ENCODE results near the gene SIM2.
"Not testable (repeated sequence)": the region's sequence is repeated elsewhere in the genome, so short reads cannot be mapped to it uniquely, and the experiment has no call there.

SIM2 gene

DNA sequence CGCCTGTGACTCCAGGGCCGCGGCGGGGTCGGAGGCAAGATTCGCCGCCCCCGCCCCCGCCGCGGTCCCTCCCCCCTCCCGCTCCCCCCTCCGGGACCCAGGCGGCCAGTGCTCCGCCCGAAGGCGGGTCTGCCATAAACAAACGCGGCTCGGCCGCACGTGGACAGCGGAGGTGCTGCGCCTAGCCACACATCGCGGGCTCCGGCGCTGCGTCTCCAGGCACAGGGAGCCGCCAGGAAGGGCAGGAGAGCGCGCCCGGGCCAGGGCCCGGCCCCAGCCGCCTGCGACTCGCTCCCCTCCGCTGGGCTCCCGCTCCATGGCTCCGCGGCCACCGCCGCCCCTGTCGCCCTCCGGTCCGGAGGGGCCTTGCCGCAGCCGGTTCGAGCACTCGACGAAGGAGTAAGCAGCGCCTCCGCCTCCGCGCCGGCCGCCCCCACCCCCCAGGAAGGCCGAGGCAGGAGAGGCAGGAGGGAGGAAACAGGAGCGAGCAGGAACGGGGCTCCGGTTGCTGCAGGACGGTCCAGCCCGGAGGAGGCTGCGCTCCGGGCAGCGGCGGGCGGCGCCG, at the start of gene SIM2:
SIM2 (plus strand) TSS at position 135 of the 565 bp plus-strand sequence. CDS start 632 bp downstream, outside the sequence.
- H3K27me3 Mint-ChIP-seq = peaks cover 68 to 86% of the 10 kb centered on the region in 2 donors
- H3K4me1 Mint-ChIP-seq = peaks cover 13 to 49% of the 10 kb centered on the region in 2 donors
- peak within 1 kb of the TSS; percentile 67 to 81 for H3K4me3 Mint-ChIP-seq
- H3K36me3 Mint-ChIP-seq = peaks cover 0 to 6% of the 10 kb centered on the region in 2 donors
- ATAC-seq (replicated peaks) (no peak), DNase-seq (no peak)
- peak within 1 kb of the TSS; percentile 42 for H3K27ac Mint-ChIP-seq
- no peaks in the 10 kb centered on the region for H3K9me3 Mint-ChIP-seq

GRCh38 chr21:36654324-36654723, 44.6 kb upstream of the SIM2 start:
- DNase-seq (no peak), ATAC-seq (replicated peaks) (no peak)
- no peaks in the 10 kb centered on the region for H3K36me3 Mint-ChIP-seq
- no peak overlapping the region for H3K4me3 Mint-ChIP-seq
- no peaks in the 10 kb centered on the region for H3K4me1 Mint-ChIP-seq
- no peak overlapping the region for H3K27ac Mint-ChIP-seq
- H3K27me3 Mint-ChIP-seq = peaks cover 16 to 28% of the 10 kb centered on the region in 2 donors
- peaks cover 0 to 4% of the 10 kb centered on the region in 2 donors for H3K9me3 Mint-ChIP-seq

GRCh38 chr21:36654796-36655325, 44.1 kb upstream of the SIM2 start:
- no peak overlapping the region for H3K27ac Mint-ChIP-seq
- no peak overlapping the region for H3K4me3 Mint-ChIP-seq
- no peaks in the 10 kb centered on the region for H3K4me1 Mint-ChIP-seq
- no peaks in the 10 kb centered on the region for H3K36me3 Mint-ChIP-seq
- H3K9me3 Mint-ChIP-seq = peaks cover 0 to 4% of the 10 kb centered on the region in 2 donors
- ATAC-seq (replicated peaks) = no peak
- H3K27me3 Mint-ChIP-seq = peaks cover 16 to 31% of the 10 kb centered on the region in 2 donors
- no peak for DNase-seq

GRCh38 chr21:36656138-36656537, 42.8 kb upstream of the SIM2 start:
- no peak overlapping the region for H3K4me3 Mint-ChIP-seq
- H3K4me1 Mint-ChIP-seq = no peaks in the 10 kb centered on the region
- DNase-seq = no peak
- H3K9me3 Mint-ChIP-seq = peaks cover 0 to under 1% of the 10 kb centered on the region in 2 donors
- no peaks in the 10 kb centered on the region for H3K36me3 Mint-ChIP-seq
- ATAC-seq (replicated peaks) = no peak
- peaks cover 22 to 44% of the 10 kb centered on the region in 2 donors for H3K27me3 Mint-ChIP-seq
- H3K27ac Mint-ChIP-seq = no peak overlapping the region

DNA sequence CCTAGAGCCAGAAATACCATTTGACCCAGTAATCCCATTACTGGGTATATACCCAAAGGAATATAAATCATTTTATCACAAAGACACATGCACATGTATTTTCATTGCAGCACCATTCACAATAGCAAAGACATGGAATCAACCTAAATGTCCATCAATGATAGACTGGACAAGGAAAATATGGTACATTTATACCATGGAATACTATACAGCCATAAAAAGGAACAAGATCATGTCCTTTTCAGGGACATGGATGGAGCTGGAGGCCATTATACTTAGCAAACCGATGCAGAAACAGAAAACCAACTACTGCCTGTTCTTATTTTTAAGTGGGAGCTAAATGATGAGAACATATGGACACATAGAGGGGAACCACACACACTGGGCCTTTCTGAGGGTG, 41.6 kb upstream of the SIM2 start:
- H3K4me1 Mint-ChIP-seq; DNase-seq; ATAC-seq (replicated peaks); H3K36me3 Mint-ChIP-seq; H3K4me3 Mint-ChIP-seq; H3K9me3 Mint-ChIP-seq; H3K27ac Mint-ChIP-seq: not testable (repeated sequence)
- H3K27me3 Mint-ChIP-seq = peaks cover 27 to 52% of the 10 kb centered on the region in 2 donors

GRCh38 chr21:36657999-36658398, 40.9 kb upstream of the SIM2 start:
- Mint-ChIP-seq H3K27me3 (peaks cover 27 to 52% of the 10 kb centered on the region in 2 donors), H3K4me3 (no peak overlapping the region), H3K4me1 (no peaks in the 10 kb centered on the region), H3K9me3 (no peaks in the 10 kb centered on the region), H3K27ac (no peak overlapping the region), H3K36me3 (no peaks in the 10 kb centered on the region)
- DNase-seq (no peak), ATAC-seq (replicated peaks) (no peak)

GRCh38 chr21:36658926-36659325, 40.0 kb upstream of the SIM2 start:
- Mint-ChIP-seq H3K36me3 (no peaks in the 10 kb centered on the region), H3K27ac (no peak overlapping the region), H3K4me3 (no peak overlapping the region), H3K4me1 (no peaks in the 10 kb centered on the region), H3K9me3 (no peaks in the 10 kb centered on the region), H3K27me3 (peaks cover 28 to 47% of the 10 kb centered on the region in 2 donors)
- DNase-seq (no peak), ATAC-seq (replicated peaks) (no peak)

DNA sequence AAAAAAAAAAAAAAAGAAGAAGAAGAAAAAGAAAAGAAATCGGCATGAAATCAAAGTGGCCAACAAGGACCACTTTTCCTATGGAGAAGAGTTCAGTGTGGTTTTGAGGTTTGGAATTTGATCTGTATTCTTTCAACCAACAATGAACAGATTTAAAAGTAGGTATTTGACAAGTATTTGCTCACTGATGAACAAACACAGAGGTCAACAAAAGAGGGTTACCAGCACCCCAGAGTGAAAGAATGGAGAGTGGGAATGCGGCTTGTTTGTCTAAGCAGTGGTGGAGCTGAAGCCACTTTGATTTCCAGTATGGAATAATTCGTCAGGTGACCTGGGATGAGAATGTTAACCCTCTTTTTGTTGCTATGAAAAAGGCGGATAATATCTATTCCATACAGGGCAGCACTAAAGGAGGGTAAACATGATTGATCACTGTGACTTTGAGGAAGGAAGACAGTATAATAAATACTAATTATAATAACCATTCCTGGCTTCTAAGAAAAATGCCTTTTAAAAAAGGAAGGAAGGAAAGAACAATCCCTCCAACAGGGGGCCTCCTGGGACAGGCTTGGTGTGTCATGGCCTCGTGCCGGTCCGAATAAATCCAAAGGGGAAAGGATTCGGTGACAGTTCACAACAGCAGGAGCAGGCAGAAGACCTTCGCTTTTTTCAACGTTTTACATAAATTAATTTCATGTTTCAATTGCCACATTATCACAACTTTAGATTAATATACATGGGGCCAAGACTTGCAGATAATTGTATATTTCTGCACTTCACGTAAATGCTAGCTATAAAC, 37.2 kb upstream of the SIM2 start:
- H3K36me3 Mint-ChIP-seq = no peaks in the 10 kb centered on the region
- no peaks in the 10 kb centered on the region for H3K4me1 Mint-ChIP-seq
- H3K27me3 Mint-ChIP-seq = peaks cover 32 to 43% of the 10 kb centered on the region in 2 donors
- no peak overlapping the region for H3K27ac Mint-ChIP-seq
- DNase-seq (no peak), ATAC-seq (replicated peaks) (no peak)
- no peak overlapping the region for H3K4me3 Mint-ChIP-seq
- H3K9me3 Mint-ChIP-seq = no peaks in the 10 kb centered on the region

DNA sequence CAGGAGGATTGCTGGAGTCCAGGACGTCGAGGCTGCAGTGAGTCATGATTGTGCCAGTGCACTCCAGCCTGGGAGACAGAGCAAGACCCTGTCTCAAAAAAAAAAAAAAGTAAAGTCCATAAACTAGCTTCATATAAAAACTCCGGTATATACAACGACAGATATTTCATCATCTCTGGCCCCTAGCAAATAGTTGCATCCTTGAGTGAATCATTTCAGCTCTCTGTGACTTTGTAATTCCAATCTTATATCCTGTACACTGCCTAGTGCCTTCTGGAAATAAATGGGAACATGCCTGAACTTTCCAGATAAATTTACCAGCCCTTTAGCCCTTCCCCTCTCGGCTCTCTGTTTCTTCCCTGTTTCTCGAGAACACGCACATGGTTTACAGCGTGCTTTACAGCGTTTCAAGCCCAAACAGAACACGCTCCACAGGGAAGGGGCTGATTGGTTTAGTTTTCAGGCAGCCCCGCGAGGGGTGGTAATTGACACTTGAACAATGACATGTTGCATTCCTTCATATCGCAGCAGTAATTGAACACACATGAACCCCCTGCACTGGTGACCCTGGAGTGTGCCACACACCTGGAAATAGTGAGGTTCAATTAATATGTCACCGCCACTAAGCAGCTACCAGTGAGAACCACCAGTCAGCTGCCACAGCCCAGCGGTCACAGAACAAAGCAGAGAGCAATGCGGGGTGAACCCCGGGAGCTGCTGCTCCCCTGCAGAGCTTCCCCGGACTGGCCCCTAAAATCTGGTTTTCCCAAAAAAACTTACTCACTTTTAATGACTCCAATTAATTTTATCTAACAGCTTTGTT, 35.7 kb upstream of the SIM2 start:
- no peaks in the 10 kb centered on the region for H3K36me3 Mint-ChIP-seq
- no peak overlapping the region for H3K4me3 Mint-ChIP-seq
- ATAC-seq (replicated peaks) (no peak), DNase-seq (no peak)
- no peaks in the 10 kb centered on the region for H3K9me3 Mint-ChIP-seq
- no peaks in the 10 kb centered on the region for H3K4me1 Mint-ChIP-seq
- peaks cover 32 to 58% of the 10 kb centered on the region in 2 donors for H3K27me3 Mint-ChIP-seq
- no peak overlapping the region for H3K27ac Mint-ChIP-seq

DNA sequence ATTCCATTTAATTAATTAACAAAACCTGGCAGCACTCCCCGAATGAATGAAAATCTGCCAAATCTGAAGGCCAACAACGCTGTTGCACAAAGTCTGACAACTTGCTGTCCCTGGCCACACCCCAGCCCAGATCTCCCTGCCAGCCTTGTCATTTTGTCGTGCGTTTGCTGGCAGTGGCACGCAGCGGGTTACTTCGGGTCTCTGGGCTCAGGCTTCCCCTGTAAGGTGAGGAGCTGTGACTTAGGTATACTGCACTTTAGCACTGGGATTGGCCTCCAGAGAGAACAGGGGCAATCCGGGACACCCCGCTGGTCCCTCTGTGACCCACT, 34.3 kb upstream of the SIM2 start:
- Mint-ChIP-seq H3K4me3 (no peak overlapping the region), H3K27ac (no peak overlapping the region), H3K9me3 (no peaks in the 10 kb centered on the region), H3K27me3 (peaks cover 33 to 61% of the 10 kb centered on the region in 2 donors), H3K4me1 (no peaks in the 10 kb centered on the region), H3K36me3 (no peaks in the 10 kb centered on the region)
- DNase-seq (no peak), ATAC-seq (replicated peaks) (no peak)

GRCh38 chr21:36665806-36666205, 33.1 kb upstream of the SIM2 start:
- DNase-seq (no peak), ATAC-seq (replicated peaks) (no peak)
- Mint-ChIP-seq H3K36me3 (no peaks in the 10 kb centered on the region), H3K27me3 (peaks cover 26 to 54% of the 10 kb centered on the region in 2 donors), H3K9me3 (no peaks in the 10 kb centered on the region), H3K27ac (no peak overlapping the region), H3K4me1 (no peaks in the 10 kb centered on the region), H3K4me3 (no peak overlapping the region)

- no peak overlapping the region for H3K4me3 Mint-ChIP-seq
- DNase-seq (no peak), ATAC-seq (replicated peaks) (no peak)
- H3K4me1 Mint-ChIP-seq = no peaks in the 10 kb centered on the region
- no peak overlapping the region for H3K27ac Mint-ChIP-seq
- peaks cover 21 to 51% of the 10 kb centered on the region in 2 donors for H3K27me3 Mint-ChIP-seq
- no peaks in the 10 kb centered on the region for H3K36me3 Mint-ChIP-seq
- peaks cover 3 to 4% of the 10 kb centered on the region in 2 donors for H3K9me3 Mint-ChIP-seq
Measured at GRCh38 chr21:36668713-36669112, 30.2 kb upstream of the SIM2 start.

GRCh38 chr21:36671836-36672235, 27.1 kb upstream of the SIM2 start:
- peaks cover 4% of the 10 kb centered on the region in 2 donors for H3K9me3 Mint-ChIP-seq
- H3K4me3 Mint-ChIP-seq = no peak overlapping the region
- DNase-seq = no peak
- H3K36me3 Mint-ChIP-seq = no peaks in the 10 kb centered on the region
- no peak for ATAC-seq (replicated peaks)
- H3K27ac Mint-ChIP-seq = no peak overlapping the region
- H3K27me3 Mint-ChIP-seq = peaks cover 28 to 48% of the 10 kb centered on the region in 2 donors
- no peaks in the 10 kb centered on the region for H3K4me1 Mint-ChIP-seq

GRCh38 chr21:36672296-36672695, 26.6 kb upstream of the SIM2 start:
- not testable (repeated sequence) for ATAC-seq (replicated peaks)

More at GRCh38 chr21:36672296-36672695, 26.6 kb upstream of the SIM2 start:
- H3K36me3 Mint-ChIP-seq, H3K4me1 Mint-ChIP-seq, DNase-seq, H3K27ac Mint-ChIP-seq, H3K4me3 Mint-ChIP-seq, H3K9me3 Mint-ChIP-seq: not testable (repeated sequence)
- H3K27me3 Mint-ChIP-seq = peaks cover 31 to 48% of the 10 kb centered on the region in 2 donors

Measured in stimulated activated naive B cell treated with anti-CD40 and anti-IgM and Interleukin-4, amounts not matched to agents 10 μg/mL and 1 μg/mL and 100 μg/mL, for 72 hours (primary cell).